ENCODE results near the gene SYNPO.

The SYNPO gene

GRCh38 chr5:150639377-150639692, 1.1 kb upstream of the SYNPO start:
- Histone ChIP-seq H3K4me3 (ENCODE audit: low read length) (no peak overlapping the region), H3K4me1 (ENCODE audit: low read length) (no peaks in the 10 kb centered on the region), H4K20me1 (ENCODE audit: insufficient read depth, low read length) (no peaks in the 10 kb centered on the region), H3K9ac (ENCODE audit: low read length) (no peak overlapping the region), H3K36me3 (replicated peaks; ENCODE audit: insufficient read depth, low read length) (no peaks in the 10 kb centered on the region), H3F3A (ENCODE audit: insufficient read depth, low read length) (no peaks in the 10 kb centered on the region), H3K4me2 (ENCODE audit: low read depth, low read length) (no peak overlapping the region), H3K9me3 (replicated peaks; ENCODE audit: insufficient read depth, low read length) (no peaks in the 10 kb centered on the region), H2AFZ (ENCODE audit: low read length) (no peak overlapping the region), H3K27ac (ENCODE audit: low read length) (no peak overlapping the region), H3K79me2 (ENCODE audit: low read length) (no peaks in the 10 kb centered on the region), H3K9me2 (replicated peaks; ENCODE audit: insufficient read depth, low read length) (no peaks in the 10 kb centered on the region), H3K27me3 (replicated peaks; ENCODE audit: insufficient read depth, low read length) (no peaks in the 10 kb centered on the region; the same call in 1 of the 2 replicates)
- DNase-seq: no peak
- TF ChIP-seq CTCF (IDR thresholded peaks at IDR 0.05; ENCODE audit: low read length): no peak
- TF ChIP-seq EZH2 (optimal IDR thresholded peaks at IDR 0.05; ENCODE audit: low read depth, low read length): no peak
- TF ChIP-seq EZH2phosphoT487 (IDR thresholded peaks at IDR 0.05; ENCODE audit: low read length): no peak

GRCh38 chr5:150639751-150640150, 709 bp upstream of the SYNPO start:
- no peaks in the 10 kb centered on the region for H3K9me2 ChIP-seq (replicated peaks; ENCODE audit: insufficient read depth, low read length)
- no peaks in the 10 kb centered on the region for H3K9me3 ChIP-seq (replicated peaks; ENCODE audit: insufficient read depth, low read length)
- no peak overlapping the region for H3K4me3 ChIP-seq (ENCODE audit: low read length)
- H3K4me1 ChIP-seq (ENCODE audit: low read length): no peaks in the 10 kb centered on the region
- no peak overlapping the region for H3K27ac ChIP-seq (ENCODE audit: low read length)
- H3K9ac ChIP-seq (ENCODE audit: low read length): no peak overlapping the region
- H3K36me3 ChIP-seq (replicated peaks; ENCODE audit: insufficient read depth, low read length): no peaks in the 10 kb centered on the region
- no peaks in the 10 kb centered on the region for H3K79me2 ChIP-seq (ENCODE audit: low read length)
- DNase-seq: no peak
- TF ChIP-seq EZH2phosphoT487 (IDR thresholded peaks at IDR 0.05; ENCODE audit: low read length): no peak
- TF ChIP-seq CTCF (IDR thresholded peaks at IDR 0.05; ENCODE audit: low read length): no peak
- TF ChIP-seq EZH2 (optimal IDR thresholded peaks at IDR 0.05; ENCODE audit: low read depth, low read length): no peak
- H4K20me1 ChIP-seq (ENCODE audit: insufficient read depth, low read length): no peaks in the 10 kb centered on the region
- H3F3A ChIP-seq (ENCODE audit: insufficient read depth, low read length): no peaks in the 10 kb centered on the region
- no peak overlapping the region for H3K4me2 ChIP-seq (ENCODE audit: low read depth, low read length)
- H3K27me3 ChIP-seq (replicated peaks; ENCODE audit: insufficient read depth, low read length): no peaks in the 10 kb centered on the region; the same call in 1 of the 2 replicates
- no peak overlapping the region for H2AFZ ChIP-seq (ENCODE audit: low read length)

- H3K27ac ChIP-seq (ENCODE audit: low read length): no peak overlapping the region
- no peaks in the 10 kb centered on the region for H3K79me2 ChIP-seq (ENCODE audit: low read length)
- TF ChIP-seq CTCF (IDR thresholded peaks at IDR 0.05; ENCODE audit: low read length) (no peak), EZH2 (optimal IDR thresholded peaks at IDR 0.05; ENCODE audit: low read depth, low read length) (no peak), EZH2phosphoT487 (IDR thresholded peaks at IDR 0.05; ENCODE audit: low read length) (no peak)
- H3K9me2 ChIP-seq (replicated peaks; ENCODE audit: insufficient read depth, low read length): no peaks in the 10 kb centered on the region
- H3F3A ChIP-seq (ENCODE audit: insufficient read depth, low read length): no peaks in the 10 kb centered on the region
- no peaks in the 10 kb centered on the region for H3K36me3 ChIP-seq (replicated peaks; ENCODE audit: insufficient read depth, low read length)
- H4K20me1 ChIP-seq (ENCODE audit: insufficient read depth, low read length): no peaks in the 10 kb centered on the region
- H3K9me3 ChIP-seq (replicated peaks; ENCODE audit: insufficient read depth, low read length): no peaks in the 10 kb centered on the region
- no peak for DNase-seq
- no peak overlapping the region for H3K4me2 ChIP-seq (ENCODE audit: low read depth, low read length)
- H3K4me1 ChIP-seq (ENCODE audit: low read length): no peaks in the 10 kb centered on the region
- no peaks in the 10 kb centered on the region; the same call in 1 of the 2 replicates for H3K27me3 ChIP-seq (replicated peaks; ENCODE audit: insufficient read depth, low read length)
- no peak overlapping the region for H3K9ac ChIP-seq (ENCODE audit: low read length)
- no peak overlapping the region for H3K4me3 ChIP-seq (ENCODE audit: low read length)
- no peak overlapping the region for H2AFZ ChIP-seq (ENCODE audit: low read length)
Measured at GRCh38 chr5:150641006-150641570, 628 bp downstream of the SYNPO start.
